Brain pericyte (primary cell): ENCODE data around the gene MYADM.

ENCODE experiments used
- DNase-seq: peaks from one replicate; pipeline ENCODE4 v3.0.0-alpha.2; 2012; ENCODE audit warnings: low read depth, low spot score

Gene MYADM

GRCh38 chr19:53912653-53913052 lies 45.0 kb downstream of the MYADM start:
- no peak for DNase-seq

DNA sequence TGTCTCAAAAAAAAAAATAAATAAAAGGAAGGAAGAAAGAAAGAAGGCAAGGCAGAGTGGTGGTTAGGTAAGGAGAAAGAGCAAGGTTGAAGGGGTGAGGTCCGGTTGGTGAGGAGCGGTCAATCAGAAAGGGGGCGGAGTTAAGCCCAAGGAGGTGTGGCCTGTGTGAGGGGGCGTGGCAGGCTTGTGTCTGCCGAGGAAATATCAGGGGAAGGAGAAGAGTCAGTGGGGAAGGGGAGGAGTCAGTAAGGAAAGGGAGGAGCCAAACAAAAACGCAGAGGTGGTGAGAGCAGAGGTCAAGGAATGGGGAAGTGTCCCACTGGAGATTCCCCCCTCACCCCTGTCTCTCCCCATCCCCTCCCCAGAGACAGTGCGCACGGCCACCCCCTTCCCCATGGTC lies 47.3 kb downstream of the MYADM start:
- no peak for DNase-seq

- no peak for DNase-seq
These were observed 48.3 kb downstream of the MYADM start for GRCh38 chr19:53916004-53916403.

GRCh38 chr19:53917356-53917755 lies 49.7 kb downstream of the MYADM start:
- DNase-seq = no peak
